A549 (cell line): ENCODE results near the gene PIGV.

Experiments
- CTCF ChIP-seq: fragments of >200 bp; sonication (Bioruptor Twin); formaldehyde crosslinking; IDR thresholded peaks from 3 replicates; pipeline ENCODE4 v1.5.1; 2016
- EHF ChIP-seq: fragments of 250-450 bp; sonication (Bioruptor Pico); IDR thresholded peaks from 2 replicates; pipeline ENCODE4 v1.5.0; 2020; ENCODE audit warnings: mild to moderate bottlenecking
- EP300 ChIP-seq, 2 experiments: fragments of >200 bp; sonication (Bioruptor Twin); formaldehyde crosslinking; IDR thresholded peaks; 2 replicates in 1 of 2; 3 replicates in 1 of 2; pipeline ENCODE4 v1.6.1; 2016 to 2017
- ESRRA ChIP-seq: fragments of 150-350 bp; IDR thresholded peaks from 2 replicates; pipeline ENCODE4 v1.6.1; 2014; ENCODE audit warnings: mild to moderate bottlenecking, low read length, borderline replicate concordance
- HES2 ChIP-seq: fragments of >200 bp; sonication (Bioruptor Twin); formaldehyde crosslinking; IDR thresholded peaks from 2 replicates; pipeline ENCODE4 v1.6.1; 2016
- HOXB5 ChIP-seq: fragments of 250-450 bp; sonication (Bioruptor Pico); IDR thresholded peaks from 2 replicates; pipeline ENCODE4 v1.5.0; 2020; ENCODE audit warnings: mild to moderate bottlenecking, moderate library complexity
- KDM1A ChIP-seq: fragments of 200-600 bp; sonication (generic); IDR thresholded peaks from 2 replicates; pipeline ENCODE4 v1.6.1; 2016; ENCODE audit warnings: low read depth, mild to moderate bottlenecking
- MAX ChIP-seq: IDR thresholded peaks from 2 replicates; pipeline ENCODE4 v1.6.1; 2012
- REST ChIP-seq: fragments of 200-600 bp; sonication (generic); IDR thresholded peaks from 2 replicates; pipeline ENCODE4 v1.6.1; 2016; ENCODE audit warnings: antibody characterized with exemption, mild to moderate bottlenecking, moderate library complexity
- SMC3 ChIP-seq: fragments of >200 bp; sonication (Bioruptor Twin); formaldehyde crosslinking; IDR thresholded peaks from 3 replicates; pipeline ENCODE4 v1.6.1; 2018; ENCODE audit warnings: inconsistent platforms
- ZC3H11A ChIP-seq: fragments of 450-650 bp; IDR thresholded peaks from 2 replicates; pipeline ENCODE4 v1.6.1; 2014; ENCODE audit warnings: antibody characterized with exemption, mild to moderate bottlenecking

- TF ChIP-seq MAX (no peak), REST (no peak), CTCF (no peak), SMC3 (no peak), EHF (CRISPR knock-in tag) (no peak), HOXB5 (no peak), EP300 (IDR thresholded peaks at IDR 0.05) (no peak), HES2 (no peak), ZC3H11A (no peak), KDM1A (no peak), ESRRA (no peak)
Measured at GRCh38 chr1:26740023-26740634, 47.6 kb upstream of the PIGV start.
